OCI-M2 (cell line): ENCODE data around the gene SYT17.

Source experiments
- DNase-seq: peaks from one replicate; lab custom pipeline; 2025; ENCODE audit not compliant: unreplicated experiment; lab: John Stamatoyannopoulos, UW

SYT17 gene

DNA sequence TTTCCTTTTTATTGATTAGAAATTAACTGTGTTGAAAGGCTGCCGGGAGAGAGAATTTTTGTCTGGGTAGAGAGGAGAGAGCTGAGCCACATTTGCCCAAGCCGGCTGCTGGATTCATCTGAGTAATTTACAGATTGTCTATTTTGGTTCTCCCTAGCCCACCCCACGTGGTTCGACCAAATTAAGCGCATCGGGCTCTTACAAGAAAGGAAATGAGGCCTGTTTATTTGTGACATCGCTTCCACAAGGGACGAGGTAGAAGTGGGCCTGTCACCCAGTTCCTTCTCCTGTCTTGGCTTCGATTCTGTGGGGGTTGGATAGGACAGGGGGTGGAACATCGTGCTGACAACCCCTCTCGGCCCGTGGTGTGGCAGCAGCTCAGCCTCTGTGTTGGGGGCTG is 42.9 kb downstream of the SYT17 start:
- no peak for DNase-seq

DNA sequence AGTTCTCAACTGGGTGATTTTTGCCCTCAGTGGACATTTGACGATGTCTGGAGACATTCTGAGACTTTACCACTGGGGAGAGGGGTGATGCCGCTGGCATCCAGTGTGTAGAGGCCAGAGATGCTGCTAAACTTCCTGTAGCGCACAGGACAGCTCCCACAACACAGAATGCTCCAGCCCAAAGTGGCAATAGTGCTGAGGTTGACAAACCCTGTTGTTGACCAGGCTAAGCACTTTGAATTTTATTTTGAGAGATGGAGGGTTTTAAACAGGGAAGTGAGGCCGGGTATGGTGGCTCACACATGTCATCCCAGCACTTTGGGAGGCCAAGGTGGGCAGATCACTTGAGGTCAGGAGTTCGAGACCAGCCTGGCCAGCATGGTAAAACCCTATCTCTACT is 44.0 kb downstream of the SYT17 start:
- no peak for DNase-seq

GRCh38 chr16:19213885-19214284 is 45.8 kb downstream of the SYT17 start:
- no peak for DNase-seq

DNA sequence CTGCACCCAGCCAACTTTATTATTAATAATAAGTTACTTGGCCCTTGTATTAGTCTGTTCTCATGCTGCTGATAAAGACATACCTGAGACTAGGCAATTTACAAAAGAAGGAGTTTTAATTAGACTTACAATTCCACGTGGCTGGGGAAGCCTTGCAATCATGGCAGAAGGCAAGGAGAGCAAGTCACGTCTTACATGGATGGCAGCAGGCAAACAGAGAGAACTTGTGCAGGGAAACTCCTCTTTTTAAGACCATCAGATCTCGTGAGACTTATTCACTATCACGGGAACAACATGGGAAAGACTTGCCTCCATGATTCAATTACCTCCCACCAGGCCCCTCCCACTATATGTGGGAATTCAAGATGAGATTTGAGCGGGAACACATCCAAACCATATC is 47.7 kb downstream of the SYT17 start:
- no peak for DNase-seq

DNA sequence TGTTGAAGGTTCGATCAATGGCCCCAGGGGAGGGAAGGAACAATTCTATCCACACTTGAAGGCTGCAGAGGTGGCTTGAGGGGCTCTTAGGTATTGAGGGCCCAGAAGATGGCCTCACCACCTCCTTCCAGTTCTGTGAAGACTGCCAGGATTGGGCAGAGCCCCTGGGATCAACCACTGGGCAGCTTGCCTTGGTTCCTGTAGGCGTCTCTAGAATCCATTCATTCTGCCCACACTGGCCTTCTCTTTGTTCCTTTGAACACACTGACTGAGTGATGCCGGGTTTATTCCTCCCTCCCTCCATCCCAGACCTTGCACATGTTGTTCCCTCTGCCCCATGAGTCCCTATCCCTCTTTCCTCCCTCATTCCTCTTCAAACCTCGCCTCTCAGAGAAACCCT is 50.5 kb downstream of the SYT17 start:
- no peak for DNase-seq

DNA sequence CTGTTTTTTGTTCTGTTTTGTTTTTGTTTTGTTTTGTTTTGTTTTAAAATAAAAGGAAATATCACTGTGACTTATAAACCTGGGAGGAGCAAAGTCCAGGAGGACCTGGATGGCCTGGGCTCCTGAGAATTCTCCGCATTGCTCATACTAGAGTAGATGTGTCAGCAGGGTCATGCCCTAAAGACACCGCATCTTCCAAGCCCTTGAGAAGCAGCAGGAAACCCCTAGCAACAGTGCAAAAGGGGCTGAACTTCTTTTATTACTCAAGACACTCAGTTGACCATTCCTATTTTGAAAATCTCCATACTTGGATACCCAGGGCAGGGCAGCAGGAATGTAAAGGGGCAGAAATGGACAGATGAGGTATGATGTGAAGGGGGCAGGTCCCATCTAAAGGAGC is 51.8 kb downstream of the SYT17 start:
- DNase-seq, result no peak

GRCh38 chr16:19223235-19224170 is 55.5 kb downstream of the SYT17 start:
- DNase-seq, result no peak

DNA sequence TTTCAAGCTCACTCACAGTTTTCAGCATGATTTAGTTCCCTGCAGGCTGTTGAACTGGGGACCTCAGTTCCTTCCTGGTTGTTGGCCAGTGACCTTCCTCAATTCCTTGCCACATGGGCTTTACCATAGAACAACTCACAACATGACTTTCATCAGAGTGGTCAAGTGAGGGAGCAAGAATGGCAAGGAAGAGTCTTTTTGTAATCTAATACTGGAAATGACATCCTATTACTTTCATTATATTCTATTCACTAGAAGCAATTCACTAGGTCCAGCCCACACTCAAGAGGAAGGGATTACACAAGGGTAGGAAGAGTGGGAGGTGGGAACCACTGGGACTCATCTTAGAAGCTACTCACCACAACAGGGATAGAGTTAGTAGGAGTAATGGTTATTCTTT is 57.6 kb downstream of the SYT17 start:
- DNase-seq, result no peak

GRCh38 chr16:19227643-19228042 is 59.6 kb downstream of the SYT17 start:
- DNase-seq, result no peak

- DNase-seq, result no peak
Observed at GRCh38 chr16:19228052-19228451, 60.0 kb downstream of the SYT17 start.

- DNase-seq, result no peak
Observed at GRCh38 chr16:19228575-19228974, 60.5 kb downstream of the SYT17 start.

- DNase-seq, result no peak
Observed at GRCh38 chr16:19230575-19230974, 62.5 kb downstream of the SYT17 start.

GRCh38 chr16:19231881-19232280 is 63.8 kb downstream of the SYT17 start:
- no peak for DNase-seq

DNA sequence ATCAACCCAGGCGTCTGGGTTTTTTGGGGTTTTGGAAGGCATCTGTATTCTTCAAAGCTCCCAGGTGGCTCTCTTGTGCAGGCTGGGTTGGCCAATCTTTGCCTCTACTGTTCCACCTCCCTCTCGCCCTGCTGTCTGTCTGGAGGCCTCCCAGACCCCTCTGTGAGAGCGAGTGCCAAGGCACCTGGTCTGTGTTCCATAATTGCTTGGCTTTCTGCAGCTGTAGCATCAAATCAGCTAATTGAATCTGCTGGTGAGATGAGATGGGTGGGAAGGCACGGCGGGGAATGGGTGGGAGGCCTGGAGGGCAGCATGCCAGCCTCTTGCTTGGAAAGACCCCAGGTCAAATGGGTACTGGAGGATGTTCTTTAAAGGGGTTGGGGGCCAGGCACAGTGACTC is 64.9 kb downstream of the SYT17 start:
- no peak for DNase-seq

GRCh38 chr16:19235478-19235877 is 67.4 kb downstream of the SYT17 start:
- no peak for DNase-seq

GRCh38 chr16:19235886-19236285 is 67.8 kb downstream of the SYT17 start:
- DNase-seq, result no peak

DNA sequence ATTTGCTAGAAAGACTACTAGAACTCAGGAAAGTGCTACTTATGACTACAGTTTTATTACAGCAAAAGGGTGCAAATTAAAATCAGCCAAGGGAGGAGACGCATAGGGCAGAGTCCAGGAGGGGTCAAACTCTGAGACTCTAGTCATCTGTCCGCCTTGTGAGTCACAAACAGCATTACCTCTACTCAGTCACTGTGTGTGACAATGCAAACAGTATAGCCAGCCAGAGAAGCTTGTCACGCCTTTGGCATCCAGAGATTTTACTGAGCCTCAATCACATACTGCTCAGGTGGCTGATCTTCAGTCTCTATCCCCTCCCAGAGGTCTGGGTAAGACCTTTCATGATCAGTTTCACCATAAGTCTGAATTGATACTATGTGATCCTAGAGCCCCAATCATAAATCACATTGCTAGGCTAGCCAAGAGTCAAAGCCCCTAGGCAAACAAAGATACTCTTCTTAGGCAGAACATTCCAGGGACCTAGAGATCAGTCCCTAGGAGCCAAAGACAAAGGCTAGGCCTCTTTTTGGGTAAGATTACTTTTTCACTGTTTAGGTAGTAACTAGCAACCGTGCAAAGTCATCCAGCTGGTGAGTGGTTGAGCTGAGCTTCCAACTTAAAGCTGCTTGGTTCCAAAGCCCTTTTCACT is 68.6 kb downstream of the SYT17 start:
- no peak for DNase-seq

- DNase-seq, result no peak
Observed at GRCh38 chr16:19238406-19238805, 70.4 kb downstream of the SYT17 start.

DNA sequence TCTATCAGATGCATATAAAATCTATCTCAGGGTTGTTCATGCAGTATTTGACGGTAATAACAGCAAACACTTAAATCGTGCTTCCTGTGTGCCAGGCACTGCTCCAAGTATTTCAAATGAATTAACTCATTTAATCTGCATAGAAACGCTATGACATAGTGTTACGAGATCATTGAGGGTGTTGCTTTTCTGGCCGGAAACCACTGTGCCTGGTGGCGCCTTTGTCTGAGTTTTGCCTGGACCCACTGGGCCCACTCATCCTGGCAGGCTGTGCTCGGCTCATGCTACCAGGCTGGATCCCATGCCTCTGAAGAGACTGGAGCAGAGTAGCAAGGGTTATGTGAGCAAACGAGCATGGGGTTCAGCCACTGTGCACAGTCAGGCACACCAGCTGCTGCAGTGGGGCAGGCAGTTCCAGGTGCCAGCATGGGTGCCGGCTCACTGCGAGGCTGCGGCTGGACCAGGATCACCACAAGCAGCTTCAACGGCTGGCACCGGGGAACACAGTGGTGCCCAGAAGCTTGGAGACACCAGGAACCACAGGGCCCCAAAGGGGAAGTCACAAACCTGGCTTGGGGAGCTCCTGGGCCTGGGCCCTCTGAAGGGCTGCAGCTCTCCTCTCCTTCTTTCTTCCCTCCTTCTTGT is 71.6 kb downstream of the SYT17 start:
- DNase-seq, result no peak

DNA sequence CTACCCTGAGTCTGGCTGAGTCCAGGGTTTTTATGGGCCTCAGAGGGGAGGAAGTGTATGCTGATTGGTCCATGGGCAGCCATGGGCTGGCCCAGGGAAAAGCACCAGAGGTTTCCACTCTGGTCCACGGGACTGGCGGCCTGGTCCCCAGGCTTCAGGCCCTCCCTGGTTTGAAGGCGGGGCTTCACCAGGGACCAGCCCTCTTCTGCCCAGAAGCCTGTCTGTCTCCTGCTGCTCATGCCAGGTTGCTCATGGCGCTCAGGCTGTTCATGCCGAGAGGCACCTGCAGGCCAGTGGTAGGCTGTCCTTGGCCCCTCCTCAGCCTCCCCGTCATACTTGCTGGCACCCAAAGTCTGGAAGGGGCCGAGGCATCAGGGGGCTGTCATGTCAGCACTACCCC is 72.5 kb downstream of the SYT17 start:
- DNase-seq, result no peak

DNA sequence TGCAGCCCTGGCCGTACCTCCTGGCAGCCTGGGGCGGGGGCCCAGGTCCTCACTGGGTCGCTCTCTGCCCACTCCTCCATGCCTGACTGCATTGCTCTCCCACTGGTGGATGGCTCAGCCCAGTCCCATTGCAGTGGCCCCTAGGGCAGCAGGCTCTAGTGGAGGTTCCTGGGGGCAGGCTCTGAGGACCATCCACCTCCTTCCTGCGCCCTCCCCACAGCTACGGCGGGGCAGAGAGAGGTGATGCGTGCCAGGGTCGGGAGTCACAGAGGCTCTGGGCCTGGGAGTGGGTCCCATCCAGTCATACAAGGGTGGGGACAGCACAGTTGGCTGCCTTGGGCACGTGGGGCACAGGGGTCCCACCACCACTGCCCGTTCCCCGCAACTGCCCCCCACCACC is 73.5 kb downstream of the SYT17 start:
- DNase-seq, result no peak

- no peak for DNase-seq
Observed at GRCh38 chr16:19242186-19242585, 74.1 kb downstream of the SYT17 start.
